ENCODE measurements around the gene CLK3.

DNA sequence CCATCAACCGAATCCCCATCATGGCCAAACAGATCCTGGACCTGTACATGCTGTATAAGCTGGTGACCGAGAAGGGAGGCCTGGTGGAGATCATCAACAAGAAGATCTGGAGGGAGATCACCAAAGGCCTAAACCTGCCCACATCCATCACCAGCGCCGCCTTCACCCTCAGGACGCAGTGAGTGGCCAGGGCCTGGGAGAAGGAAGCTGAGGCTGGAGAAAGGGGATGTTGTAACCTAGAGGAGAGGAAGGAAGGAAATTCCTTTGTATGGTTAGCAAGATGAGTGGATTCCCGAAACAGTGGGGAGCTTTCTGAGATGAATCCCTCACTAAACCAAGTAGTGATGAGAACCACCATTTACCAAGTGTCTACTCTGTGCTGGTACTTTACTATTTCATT lies 25.8 kb upstream of the CLK3 start:
- no peak for TF ChIP-seq EZH2 (IDR thresholded peaks at IDR 0.05; ENCODE audit: low read length, unreplicated experiment)
- TF ChIP-seq, protein P1, sequence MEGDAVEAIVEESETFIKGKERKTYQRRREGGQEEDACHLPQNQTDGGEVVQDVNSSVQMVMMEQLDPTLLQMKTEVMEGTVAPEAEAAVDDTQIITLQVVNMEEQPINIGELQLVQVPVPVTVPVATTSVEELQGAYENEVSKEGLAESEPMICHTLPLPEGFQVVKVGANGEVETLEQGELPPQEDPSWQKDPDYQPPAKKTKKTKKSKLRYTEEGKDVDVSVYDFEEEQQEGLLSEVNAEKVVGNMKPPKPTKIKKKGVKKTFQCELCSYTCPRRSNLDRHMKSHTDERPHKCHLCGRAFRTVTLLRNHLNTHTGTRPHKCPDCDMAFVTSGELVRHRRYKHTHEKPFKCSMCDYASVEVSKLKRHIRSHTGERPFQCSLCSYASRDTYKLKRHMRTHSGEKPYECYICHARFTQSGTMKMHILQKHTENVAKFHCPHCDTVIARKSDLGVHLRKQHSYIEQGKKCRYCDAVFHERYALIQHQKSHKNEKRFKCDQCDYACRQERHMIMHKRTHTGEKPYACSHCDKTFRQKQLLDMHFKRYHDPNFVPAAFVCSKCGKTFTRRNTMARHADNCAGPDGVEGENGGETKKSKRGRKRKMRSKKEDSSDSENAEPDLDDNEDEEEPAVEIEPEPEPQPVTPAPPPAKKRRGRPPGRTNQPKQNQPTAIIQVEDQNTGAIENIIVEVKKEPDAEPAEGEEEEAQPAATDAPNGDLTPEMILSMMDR (conservative IDR thresholded peaks at IDR 0.05; ENCODE audit: low read depth, low read length): no peak
